BLaER1 (cell line): ENCODE results near the gene PHC2.

Experiments
- H3K27ac ChIP-seq: shearing (Covaris generic); formaldehyde crosslinking; 2 replicates; pipeline ENCODE4 v1.8.1; 2022
- H3K27me3 ChIP-seq: shearing (Covaris generic); formaldehyde crosslinking; 2 replicates; pipeline ENCODE4 v1.8.1; 2022
- H3K36me3 ChIP-seq: shearing (Covaris generic); formaldehyde crosslinking; 2 replicates; pipeline ENCODE4 v1.8.1; 2022
- H3K4me1 ChIP-seq: shearing (Covaris generic); formaldehyde crosslinking; 2 replicates; pipeline ENCODE4 v1.8.1; 2022
- H3K4me2 ChIP-seq: shearing (Covaris generic); formaldehyde crosslinking; 2 replicates; pipeline ENCODE4 v1.8.1; 2022
- H3K4me3 ChIP-seq: shearing (Covaris generic); formaldehyde crosslinking; 2 replicates; pipeline ENCODE4 v1.8.1; 2022
- H3K9ac ChIP-seq: shearing (Covaris generic); formaldehyde crosslinking; 2 replicates; pipeline ENCODE4 v1.8.1; 2022
- H3K9me3 ChIP-seq: shearing (Covaris generic); formaldehyde crosslinking; 2 replicates; pipeline ENCODE4 v1.8.1; 2022
- H4K20me1 ChIP-seq: shearing (Covaris generic); formaldehyde crosslinking; 2 replicates; pipeline ENCODE4 v1.8.1; 2022
- Cebpa-rat ChIP-seq: shearing (Covaris generic); IDR thresholded peaks from 2 replicates; pipeline ENCODE4 v1.8.1; 2022

PHC2 gene

DNA sequence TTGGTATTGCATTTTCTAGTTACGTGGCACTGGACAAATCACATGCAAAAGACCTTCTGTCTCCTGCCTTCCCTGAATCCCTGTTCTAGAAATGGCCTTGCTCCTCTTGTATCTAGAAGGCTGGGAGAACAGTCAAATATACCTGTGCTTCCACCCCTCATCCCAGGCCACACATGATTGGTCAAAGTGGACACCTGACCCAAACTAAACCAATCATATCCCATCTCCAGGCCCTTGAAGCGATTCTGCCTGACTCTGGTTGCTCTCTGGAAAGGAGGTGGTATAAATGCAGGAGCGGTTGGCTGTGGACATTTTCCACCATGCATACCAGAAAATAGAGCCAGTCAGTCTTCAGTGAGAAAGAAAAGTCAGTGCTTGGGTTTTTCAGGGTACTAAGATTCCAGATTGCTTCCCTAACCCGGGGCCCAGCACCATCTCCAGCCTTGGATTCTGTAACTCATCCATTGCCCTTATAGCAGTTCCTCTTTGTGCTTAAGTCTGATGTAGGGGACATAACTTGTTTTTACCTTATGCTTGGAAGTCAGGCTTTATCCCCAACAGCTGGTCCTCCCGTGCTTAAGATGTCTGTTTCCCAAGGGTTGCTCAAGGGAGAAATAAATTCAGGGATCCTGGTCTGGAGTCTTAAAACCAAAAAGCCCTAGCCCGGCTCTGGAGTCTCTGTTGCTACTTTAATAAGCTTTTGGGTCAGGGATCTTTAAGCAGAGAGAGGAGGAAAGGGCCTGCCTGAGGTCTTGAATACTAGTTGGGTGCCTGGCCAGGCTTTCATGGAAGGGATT, 7.7 kb upstream of the PHC2 start:
- Histone ChIP-seq H3K9ac (no peak overlapping the region), H3K4me2 (no peak overlapping the region), H3K4me3 (no peak overlapping the region), H3K27me3 (no peaks in the 10 kb centered on the region), H3K27ac (no peak overlapping the region), H3K4me1 (peaks cover 18% of the 10 kb centered on the region), H3K36me3 (no peaks in the 10 kb centered on the region), H4K20me1 (no peaks in the 10 kb centered on the region), H3K9me3 (no peaks in the 10 kb centered on the region)
- TF ChIP-seq Cebpa-rat: no peak

DNA sequence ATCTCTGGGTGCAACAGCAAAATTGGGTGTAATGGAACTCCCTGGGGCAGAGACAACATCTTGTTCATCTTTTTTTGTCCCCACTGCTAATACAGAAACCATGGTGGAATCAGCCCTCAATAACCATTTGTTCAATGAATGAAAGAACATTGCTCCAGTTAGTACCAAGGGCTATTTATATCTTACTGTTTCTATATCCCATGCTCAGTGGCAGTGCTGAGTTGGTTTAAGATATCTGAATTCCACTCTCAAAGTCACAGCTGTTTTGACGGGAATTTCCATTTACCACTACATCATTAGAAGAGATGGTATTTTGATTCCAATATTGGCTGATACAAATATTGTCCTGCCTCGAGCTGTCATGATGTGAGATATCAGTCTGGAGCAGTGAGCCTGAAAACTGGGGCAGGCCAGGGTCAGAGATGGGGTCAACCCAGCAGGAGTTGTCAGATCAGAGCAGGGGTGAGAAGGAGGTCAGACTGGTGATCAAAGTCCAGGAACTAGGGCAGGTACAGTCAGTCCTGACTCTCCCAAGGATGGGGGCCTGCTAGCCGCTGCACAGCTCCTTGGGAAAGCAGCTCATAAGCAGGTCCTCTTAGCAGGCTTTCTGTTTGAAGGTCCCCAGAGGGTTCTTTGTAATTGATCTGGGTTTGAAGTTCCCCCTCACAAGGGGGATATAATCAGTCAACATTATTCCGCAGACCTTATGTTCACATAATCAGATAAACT, 5.8 kb upstream of the PHC2 start:
- Histone ChIP-seq H4K20me1 (no peaks in the 10 kb centered on the region), H3K9me3 (no peaks in the 10 kb centered on the region), H3K4me3 (no peak overlapping the region), H3K27ac (no peak overlapping the region), H3K36me3 (no peaks in the 10 kb centered on the region), H3K9ac (no peak overlapping the region), H3K27me3 (no peaks in the 10 kb centered on the region), H3K4me1 (peaks cover 21% of the 10 kb centered on the region), H3K4me2 (no peak overlapping the region)
- TF ChIP-seq Cebpa-rat: no peak

DNA sequence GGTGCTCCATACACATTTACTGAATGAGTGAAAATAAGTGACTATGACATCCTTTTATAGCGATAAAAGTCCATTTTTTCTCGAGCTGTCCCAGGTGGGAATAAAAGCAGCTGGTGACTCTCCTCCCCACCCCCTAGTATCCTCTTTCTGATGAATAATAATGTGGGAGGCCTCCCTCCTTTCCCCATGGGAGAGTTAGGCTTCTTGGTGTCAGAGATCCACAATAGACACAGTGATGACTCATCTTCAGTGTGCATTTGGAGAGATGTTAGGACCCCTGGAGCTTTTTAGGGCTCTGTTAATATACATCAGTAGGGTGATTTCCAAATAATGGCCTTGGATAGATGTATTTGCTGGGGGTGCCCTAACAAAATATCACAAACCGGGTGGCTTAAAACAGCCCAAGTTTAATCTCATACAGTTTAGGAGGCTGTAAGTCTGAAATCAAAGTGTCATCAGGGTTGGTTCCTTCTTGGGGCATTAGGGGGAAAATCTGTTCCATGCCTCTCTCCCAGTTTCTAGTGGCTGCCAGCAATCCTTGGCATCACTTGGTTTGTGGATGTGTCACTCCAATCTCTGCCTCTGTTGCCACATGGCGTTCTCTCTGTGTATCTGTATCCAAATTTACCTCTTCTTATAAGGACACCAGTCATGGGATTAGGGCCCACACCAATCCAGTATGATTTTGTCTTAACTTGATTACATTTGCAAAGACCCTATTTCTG, 4.4 kb upstream of the PHC2 start:
- TF ChIP-seq Cebpa-rat: no peak
- Histone ChIP-seq H3K9ac (no peak overlapping the region), H3K27me3 (peaks cover 5% of the 10 kb centered on the region), H3K27ac (no peak overlapping the region), H3K36me3 (no peaks in the 10 kb centered on the region), H3K4me3 (no peak overlapping the region), H4K20me1 (peaks cover 1% of the 10 kb centered on the region; the same call in 1 of the 2 replicates), H3K4me1 (peaks cover 27% of the 10 kb centered on the region), H3K4me2 (peak overlapping the region; percentile 42), H3K9me3 (no peaks in the 10 kb centered on the region)

DNA sequence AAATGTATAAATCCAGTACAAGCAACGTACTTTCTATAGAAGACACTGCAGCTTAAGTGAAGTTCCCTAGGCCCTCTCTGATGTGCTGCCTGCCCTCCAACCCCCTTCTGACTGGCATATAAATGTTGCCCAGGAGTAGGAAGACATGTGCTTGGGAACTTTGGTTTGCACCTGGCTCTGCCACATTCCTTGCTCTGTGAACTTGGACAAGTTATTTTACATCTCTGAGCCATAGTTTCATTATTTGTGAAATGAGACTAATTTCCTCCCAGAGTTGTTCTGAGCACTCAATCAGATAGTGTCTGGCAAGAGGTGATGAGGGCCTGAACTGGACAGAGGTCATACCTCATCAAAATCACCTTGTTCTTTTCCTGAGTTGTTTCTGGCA, 3.5 kb upstream of the PHC2 start:
- Histone ChIP-seq H3K27ac (no peak overlapping the region), H3K9ac (no peak overlapping the region), H3K27me3 (peaks cover 14% of the 10 kb centered on the region), H3K36me3 (no peaks in the 10 kb centered on the region), H3K4me3 (no peak overlapping the region), H4K20me1 (peaks cover 10% of the 10 kb centered on the region; the same call in 1 of the 2 replicates), H3K4me2 (peak overlapping the region; percentile 42), H3K4me1 (peaks cover 36% of the 10 kb centered on the region), H3K9me3 (no peaks in the 10 kb centered on the region)
- TF ChIP-seq Cebpa-rat: no peak

DNA sequence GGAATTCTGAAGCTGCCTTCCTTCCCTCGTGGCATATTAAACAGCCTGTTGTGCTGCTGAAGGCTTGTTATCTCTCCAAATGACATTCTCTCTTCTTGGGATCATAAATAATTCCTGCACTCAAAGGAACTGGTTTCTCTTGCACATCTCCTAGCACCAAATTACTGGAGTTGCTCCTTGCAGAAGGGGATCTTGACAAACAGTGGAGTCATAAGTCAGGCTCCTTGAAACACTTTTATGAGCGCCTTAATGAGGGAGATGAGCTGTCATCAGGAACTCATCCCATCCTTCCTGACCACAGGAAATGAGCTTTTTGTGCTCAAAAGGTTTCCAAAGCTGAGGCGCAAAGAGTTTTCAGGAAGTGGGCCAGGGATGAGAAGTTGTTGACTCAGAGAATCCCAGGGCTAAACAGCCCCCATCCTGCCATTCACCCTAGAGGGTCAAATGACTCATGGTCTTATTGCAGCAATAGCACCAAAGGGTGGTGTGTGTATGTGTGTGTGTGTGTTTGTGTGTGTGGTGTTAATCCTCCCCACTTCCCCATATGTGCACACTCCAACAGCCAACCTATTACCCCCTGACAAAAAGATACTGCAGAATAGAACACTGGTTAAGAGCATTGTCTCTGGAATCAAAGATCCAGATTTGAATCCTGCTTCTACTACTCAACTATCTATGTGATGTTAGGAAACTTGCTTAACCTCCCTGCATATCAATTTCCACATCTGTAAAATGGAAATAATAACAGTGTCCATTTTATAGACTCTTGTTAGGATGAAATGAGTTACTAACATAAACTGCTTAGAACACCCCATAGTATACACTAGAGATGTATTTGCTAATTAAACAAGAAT, 2.8 kb upstream of the PHC2 start:
- Histone ChIP-seq H3K9me3 (no peaks in the 10 kb centered on the region), H3K27me3 (peaks cover 20% of the 10 kb centered on the region), H4K20me1 (peaks cover 17% of the 10 kb centered on the region; the same call in 1 of the 2 replicates), H3K9ac (no peak overlapping the region), H3K36me3 (no peaks in the 10 kb centered on the region), H3K4me3 (no peak overlapping the region), H3K27ac (no peak overlapping the region), H3K4me2 (no peak overlapping the region), H3K4me1 (peaks cover 43% of the 10 kb centered on the region)
- TF ChIP-seq Cebpa-rat: no peak

DNA sequence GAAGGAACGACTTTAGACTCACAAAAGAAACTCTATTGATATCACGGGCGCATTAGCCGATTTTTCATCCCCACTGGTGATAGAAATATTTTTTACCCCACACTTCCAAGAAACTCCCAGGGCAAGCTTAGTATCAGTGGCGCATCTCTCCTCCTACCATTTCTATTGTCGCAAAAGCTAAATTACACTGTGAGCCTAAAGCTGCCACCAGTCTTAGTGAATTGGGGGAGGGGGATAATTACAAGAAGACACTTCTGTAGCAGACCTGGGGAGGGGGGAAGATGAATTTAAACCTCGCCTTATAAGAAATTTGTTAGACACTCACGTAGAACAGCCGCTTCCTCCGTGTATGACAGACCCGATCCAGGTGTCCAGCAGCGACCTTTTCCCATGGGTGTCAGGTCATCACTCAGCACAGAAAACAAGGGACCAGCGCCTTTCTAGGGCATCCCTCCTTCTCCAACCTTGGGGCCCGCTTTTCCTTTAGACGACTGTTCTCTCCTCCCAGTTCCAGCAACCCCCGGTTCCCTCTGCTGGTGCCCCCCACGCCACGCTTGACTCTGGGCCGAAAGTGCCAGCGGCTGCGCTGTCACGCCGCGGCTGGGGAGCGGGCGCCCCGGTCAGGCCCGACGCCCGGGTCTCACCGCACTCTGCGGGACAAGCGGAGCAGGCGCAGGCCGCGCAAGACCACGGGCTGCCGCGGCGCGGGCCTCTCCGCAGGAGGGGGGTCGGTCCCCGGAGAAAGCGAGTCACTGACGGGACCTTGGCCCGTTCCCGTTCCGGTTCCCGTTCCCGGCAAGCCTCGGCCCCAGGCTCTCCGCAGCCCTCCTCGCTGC, 821 bp downstream of the PHC2 start:
- Histone ChIP-seq H3K4me3 (peak overlapping the region; percentile 87), H3K9me3 (no peaks in the 10 kb centered on the region), H4K20me1 (peaks cover 19% of the 10 kb centered on the region; the same call in 1 of the 2 replicates), H3K4me1 (peaks cover 45% of the 10 kb centered on the region), H3K27me3 (peaks cover 24% of the 10 kb centered on the region), H3K9ac (peak overlapping the region; percentile 70), H3K36me3 (no peaks in the 10 kb centered on the region), H3K27ac (peak overlapping the region; percentile 48; the same call in 1 of the 2 replicates), H3K4me2 (peak overlapping the region; percentile 97)
- TF ChIP-seq Cebpa-rat: no peak

DNA sequence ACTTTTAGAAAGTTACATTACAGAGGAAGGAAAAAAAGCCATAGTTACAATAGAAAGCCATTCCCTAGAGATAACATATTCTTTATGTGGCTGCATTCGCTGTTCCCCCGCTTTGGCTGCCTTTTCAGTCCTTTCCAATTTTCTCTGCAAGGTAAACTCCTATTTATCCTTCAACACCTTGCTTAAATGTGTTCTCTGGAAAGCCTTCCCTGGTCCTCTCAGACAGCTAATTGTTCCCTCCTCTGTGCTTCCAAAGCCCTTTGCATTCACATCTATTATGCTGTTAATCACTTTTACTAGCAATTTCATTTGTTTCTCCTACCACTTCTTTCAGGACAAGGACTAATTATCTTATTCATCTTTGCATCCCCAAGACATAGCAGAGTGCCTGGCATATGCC, 1.6 kb downstream of the PHC2 start:
- Histone ChIP-seq H3K4me2 (peak overlapping the region; percentile 97), H3K27me3 (peaks cover 24% of the 10 kb centered on the region), H4K20me1 (peaks cover 19% of the 10 kb centered on the region; the same call in 1 of the 2 replicates), H3K36me3 (no peaks in the 10 kb centered on the region), H3K4me3 (no peak overlapping the region), H3K9me3 (no peaks in the 10 kb centered on the region), H3K9ac (no peak overlapping the region), H3K4me1 (peaks cover 37% of the 10 kb centered on the region), H3K27ac (no peak overlapping the region)
- TF ChIP-seq Cebpa-rat: no peak

DNA sequence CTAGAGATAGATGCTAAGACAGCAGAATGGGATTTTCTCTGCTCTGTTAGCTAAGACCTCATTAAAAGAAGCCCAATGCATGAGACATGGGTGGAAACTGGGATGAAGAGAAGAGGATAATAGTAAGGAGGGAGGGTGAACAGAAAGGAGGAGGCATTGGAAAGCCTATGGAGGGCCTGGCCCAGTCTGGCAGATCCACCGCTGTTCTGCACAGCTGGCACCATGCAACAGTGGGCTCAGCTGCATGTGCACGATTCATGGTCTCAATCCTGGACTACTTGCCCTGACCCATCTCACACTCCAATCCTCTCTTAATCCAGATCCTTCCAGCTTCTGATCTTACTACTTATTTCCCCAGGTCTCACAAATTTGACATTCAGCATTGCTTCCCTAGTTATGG, 2.2 kb downstream of the PHC2 start:
- H3K27me3 ChIP-seq: peaks cover 24% of the 10 kb centered on the region
- H3K27ac ChIP-seq: no peak overlapping the region
- H3K9me3 ChIP-seq: no peaks in the 10 kb centered on the region
- no peak for TF ChIP-seq Cebpa-rat
- H3K9ac ChIP-seq: no peak overlapping the region
- peaks cover 34% of the 10 kb centered on the region for H3K4me1 ChIP-seq
- H3K4me2 ChIP-seq: peak overlapping the region; percentile 97
- H3K4me3 ChIP-seq: no peak overlapping the region
- H3K36me3 ChIP-seq: no peaks in the 10 kb centered on the region
- H4K20me1 ChIP-seq: peaks cover 19% of the 10 kb centered on the region; the same call in 1 of the 2 replicates
